Ramos (cell line): ENCODE measurements around the gene GTF2F1.
"Not testable (repeated sequence)": the region's sequence is repeated elsewhere in the genome, so short reads cannot be mapped to it uniquely, and the experiment has no call there.

Experiments
- in situ Hi-C: fragments of 300-500 bp; cut with MboI; formaldehyde crosslinking; loops from one replicate; pipeline ENCODE4 v1.14.3; 2022; ENCODE audit warnings: low sequenced_read_pairs; ENCODE audit not compliant: unreplicated experiment

GTF2F1 gene

DNA sequence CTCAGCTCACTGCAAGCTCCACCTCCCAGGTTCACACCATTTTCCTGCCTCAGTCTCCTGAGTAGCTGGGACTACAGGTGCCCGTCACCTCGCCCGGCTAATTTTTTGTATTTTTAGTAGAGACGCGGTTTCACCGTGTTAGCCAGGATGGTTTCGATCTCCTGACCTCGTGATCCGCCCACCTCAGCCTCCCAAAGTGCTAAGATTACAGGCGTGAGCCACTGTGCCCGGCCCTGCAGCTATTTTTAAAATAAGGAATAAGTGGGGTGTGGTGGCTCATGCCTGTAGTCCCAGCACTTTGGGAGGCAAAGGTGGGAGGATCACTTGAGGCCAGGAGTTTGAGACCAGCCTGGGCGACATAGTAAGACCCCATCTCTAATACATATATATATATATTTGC is 32.5 kb downstream of the GTF2F1 start:
- in situ Hi-C loops, result not testable (repeated sequence)

DNA sequence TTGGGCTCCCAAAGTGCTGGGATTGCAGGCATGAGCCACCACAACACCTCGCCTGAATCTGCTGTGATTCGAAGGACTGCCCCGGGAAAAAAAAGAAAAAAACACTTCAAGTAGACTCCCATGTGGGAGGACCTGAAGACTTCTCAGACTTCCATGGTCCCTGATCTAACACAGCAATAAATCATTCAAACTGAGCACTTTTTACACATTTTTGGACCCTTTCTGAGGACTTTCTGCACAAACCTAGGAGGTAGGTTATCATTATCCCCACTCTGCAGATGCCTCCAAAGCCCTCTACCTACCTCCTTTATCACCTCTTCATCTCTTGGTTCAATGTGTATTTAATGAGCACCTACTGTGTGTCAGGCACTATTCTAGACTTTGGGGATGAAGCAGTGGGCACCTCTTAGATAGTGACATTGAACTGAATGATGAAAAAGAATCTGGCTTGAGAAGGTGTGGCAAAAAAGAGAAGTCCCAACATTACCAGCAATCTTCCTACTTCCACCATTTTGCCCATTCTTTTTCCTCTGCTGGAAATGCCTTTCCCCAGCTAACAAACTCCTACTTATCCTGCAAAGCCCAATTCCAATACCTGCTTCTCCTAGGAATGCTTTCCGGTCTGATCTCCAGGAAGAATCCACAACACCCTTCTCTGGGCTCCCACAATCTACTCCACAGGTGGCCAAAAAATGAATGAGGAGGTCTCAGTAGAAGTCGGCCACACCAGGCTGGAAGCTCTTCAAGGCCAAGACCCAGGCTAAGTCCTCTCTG is 33.2 kb downstream of the GTF2F1 start:
- in situ Hi-C loops, result no loop called here

DNA sequence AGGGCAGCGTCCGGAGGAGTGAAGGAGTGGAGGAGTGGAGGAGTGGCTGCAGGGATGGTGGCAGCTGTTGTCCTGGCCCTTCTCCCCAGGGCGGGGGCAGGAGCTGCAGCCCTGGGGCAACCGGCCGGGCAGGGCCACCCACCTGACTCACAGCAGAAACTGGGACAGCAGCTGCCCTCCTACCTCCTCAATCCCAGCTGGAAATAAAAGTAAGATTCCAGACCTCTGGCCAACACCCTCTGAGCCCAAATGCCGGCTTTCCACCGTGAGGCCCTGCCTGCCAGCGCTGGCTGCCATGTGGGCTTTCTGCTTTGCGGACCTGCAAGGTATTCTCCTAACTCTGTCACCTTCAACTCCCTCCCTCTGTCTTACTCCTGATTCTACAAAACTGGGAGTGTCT is 35.0 kb downstream of the GTF2F1 start:
- in situ Hi-C loops, result no loop called here

DNA sequence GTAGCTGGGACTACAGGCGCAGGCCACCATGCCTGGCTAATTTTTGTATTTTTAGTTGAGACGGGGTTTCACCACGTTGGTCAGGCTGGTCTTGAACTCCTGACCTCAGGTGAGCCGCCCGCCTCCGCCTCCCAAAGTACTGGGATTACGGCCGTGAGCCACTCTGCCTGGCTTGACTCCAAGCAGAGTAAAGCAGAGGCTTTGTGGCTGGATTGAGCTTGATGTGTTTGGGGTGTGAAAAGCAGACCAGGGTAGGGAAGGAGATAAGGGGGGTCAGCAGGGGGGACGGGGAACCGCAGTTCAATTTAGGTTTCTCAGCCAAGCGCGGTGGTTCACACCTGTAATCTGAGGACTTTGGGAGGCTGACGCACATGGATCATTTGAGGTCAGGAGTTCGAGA is 35.8 kb downstream of the GTF2F1 start:
- in situ Hi-C loops, result no loop called here

DNA sequence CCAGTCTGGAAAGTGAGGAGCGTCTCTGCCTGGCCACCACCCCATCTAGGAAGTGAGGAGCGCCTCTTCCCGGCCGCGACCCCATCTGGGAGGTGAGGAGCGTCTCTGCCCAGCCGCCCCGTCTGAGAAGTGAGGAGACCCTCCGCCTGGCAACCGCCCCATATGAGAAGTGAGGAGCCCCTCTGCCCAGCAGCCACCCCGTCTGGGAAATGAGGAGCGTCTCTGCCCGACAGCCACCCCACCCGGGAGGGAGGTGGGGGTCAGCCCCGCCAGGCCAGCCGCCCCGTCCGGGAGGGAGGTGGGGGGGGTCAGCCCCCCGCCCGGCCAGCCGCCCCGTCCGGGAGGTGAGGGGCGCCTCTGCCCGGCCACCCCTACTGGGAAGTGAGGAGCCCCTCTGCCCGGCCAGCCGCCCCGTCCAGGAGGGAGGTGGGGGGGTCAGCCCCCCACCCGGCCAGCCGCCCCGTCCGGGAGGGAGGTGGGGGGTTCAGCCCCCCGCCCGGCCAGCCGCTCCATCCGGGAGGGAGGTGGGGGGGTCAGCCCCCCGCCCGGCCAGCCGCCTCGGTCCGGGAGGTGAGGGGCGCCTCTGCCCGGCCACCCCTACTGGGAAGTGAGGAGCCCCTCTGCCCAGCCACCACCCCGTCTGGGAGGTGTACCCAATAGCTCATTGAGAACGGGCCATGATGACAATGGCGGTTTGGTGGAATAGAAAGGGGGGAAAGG is 37.5 kb downstream of the GTF2F1 start:
- in situ Hi-C loops, result not testable (repeated sequence)

DNA sequence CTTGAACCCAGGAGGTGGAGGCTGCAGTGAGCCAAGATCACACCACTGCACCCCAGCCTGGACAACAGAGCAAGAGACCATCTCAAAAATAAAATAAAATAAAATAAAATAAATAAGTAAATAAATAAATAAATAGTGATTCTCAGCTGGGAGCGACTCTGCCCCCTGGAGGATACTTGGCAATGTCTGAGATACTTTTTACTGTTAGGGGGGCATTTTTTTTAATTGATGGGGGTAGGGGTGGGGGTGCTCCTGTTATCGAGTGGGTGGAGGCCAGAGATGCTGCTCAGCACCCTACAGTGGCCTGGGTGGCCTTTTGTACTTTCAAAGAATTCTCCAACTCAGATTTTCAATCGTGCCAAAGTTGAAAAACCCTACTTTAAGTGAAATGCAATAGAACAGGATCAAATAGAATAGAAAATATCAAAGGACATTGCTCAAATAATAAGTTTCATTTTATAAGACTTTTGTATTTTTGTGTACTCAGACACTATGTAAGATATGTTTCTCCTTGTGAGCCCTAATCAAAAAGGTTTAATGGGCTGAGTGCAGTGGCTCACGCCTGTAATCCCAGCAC is 38.8 kb downstream of the GTF2F1 start:
- in situ Hi-C loops, result no loop called here

DNA sequence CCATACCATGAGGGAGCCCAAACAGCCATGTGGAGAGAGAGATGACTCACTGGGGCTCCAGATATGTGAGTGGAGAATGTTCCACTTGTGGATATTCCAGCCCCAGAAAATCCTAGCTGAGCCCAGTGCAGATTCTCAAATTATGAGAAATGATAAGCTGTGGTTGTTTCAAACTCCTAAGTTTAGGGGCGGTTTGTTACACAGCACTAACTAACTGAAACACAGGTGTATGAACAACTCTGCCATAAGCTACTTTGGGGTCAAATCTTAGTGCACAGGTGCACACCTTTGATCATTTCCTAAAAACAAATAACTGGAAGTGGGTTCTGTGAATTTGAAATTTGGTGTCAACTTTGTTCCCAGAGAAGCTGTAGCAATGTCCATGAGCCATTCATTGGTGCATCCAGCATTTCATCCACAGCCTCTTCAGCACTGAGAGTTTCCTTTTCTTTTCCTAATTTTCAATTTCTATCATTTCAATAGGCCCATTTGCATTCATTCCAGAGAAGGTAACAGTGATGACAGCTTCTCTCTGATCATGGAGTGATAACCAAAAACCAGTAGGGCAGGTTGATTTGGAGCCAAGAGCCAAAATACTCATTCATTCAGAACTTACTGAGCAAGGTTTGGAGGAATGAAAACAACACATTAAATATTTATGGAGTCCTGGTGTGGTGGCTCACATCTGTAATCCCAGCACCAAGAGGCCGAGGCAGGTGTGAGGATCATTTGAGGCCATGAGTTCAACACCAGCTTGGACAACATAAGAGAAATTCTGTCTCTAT is 40.4 kb downstream of the GTF2F1 start:
- in situ Hi-C loops, result no loop called here

DNA sequence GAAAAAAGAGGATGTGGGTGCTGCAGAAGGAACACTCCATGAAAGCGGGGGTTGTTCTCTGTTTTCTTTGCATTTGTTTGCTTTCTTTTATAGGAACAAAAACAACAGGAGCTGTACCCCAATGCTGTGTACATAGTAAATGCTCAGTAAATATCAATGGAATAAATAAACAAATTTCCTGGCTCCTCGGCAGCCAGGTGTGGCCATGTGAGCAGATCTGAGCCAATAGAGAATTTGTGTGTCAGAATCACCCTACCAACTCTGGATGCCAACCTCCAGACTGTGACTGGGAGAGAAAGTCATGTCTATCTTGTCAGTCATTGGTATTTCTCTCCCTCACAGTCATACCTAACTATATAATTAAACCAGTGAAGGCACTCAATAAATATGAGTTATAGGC is 42.3 kb downstream of the GTF2F1 start:
- in situ Hi-C loops, result no loop called here

DNA sequence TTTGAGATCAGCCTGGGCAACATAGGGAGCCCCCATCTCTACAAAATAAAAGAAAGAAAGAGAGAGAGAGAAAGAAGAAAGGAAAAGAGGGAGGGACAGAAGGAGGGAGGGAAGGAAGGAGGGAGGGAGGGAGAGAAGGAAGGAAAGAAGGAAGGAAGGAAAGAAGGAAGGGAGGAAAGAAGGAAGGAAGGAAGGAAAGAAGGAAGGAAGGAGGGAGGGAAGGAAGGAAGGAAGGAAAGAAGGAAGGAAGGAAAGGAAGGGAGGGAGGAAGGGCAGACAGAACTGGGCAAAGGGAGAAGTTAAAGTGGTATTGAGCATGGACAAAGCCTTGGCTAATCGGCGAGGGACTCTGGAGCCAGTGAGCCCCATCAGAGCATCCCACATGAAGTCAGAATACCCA is 43.7 kb downstream of the GTF2F1 start:
- in situ Hi-C loops, result not testable (repeated sequence)

DNA sequence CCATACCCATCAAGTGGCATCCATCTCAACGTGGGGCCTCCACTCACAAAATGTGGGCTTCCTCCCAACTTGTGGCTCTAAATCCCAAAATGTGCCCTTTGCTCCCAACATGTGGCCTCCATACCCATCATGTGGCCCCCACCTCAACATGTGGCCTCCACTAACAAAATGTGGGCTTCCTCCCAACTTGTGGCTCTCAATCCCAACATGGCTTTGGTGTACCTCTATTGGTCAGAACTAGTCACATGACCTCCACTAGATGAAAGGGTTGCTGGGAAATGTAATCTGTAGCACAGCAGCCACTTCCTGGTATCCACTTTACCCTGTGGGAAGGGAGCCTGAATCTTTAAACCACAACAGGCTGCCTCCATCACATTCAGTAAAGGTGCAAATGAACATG is 49.5 kb downstream of the GTF2F1 start:
- in situ Hi-C loops, result no loop called here

DNA sequence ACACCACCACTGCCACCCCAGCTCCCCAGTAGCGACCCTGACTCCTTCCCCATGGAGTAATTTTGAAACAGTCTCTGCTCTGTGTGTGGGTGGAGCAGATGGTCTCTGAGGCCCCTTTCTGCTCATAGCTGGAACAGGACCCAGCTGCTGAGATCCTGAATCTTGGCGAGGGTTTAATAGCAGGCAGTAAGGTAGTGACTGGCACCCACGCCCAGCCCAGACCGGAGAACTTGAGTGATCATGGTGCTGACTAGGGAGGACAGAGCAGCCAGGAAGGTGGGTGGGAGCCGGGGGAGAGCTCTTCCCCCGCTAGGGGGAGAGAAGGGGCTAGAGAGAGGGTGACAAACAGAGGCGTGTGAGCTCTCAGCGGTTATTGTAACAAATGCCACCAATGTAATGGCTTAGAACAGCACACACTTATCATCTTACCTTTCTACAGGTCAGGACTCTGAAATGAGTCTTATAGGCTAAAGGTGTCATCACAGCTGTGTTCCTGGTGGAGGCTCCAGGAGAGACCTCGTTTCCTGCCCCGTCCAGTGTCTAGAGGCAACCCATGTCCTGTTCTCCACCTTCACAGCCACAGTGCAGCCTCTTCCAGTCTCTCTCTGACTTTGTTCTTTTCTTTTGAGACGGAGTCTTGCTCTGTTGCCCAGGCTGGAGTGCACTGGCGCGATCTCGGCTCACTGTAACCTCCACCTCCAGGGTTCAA is 52.3 kb downstream of the GTF2F1 start:
- in situ Hi-C loops, result no loop called here

DNA sequence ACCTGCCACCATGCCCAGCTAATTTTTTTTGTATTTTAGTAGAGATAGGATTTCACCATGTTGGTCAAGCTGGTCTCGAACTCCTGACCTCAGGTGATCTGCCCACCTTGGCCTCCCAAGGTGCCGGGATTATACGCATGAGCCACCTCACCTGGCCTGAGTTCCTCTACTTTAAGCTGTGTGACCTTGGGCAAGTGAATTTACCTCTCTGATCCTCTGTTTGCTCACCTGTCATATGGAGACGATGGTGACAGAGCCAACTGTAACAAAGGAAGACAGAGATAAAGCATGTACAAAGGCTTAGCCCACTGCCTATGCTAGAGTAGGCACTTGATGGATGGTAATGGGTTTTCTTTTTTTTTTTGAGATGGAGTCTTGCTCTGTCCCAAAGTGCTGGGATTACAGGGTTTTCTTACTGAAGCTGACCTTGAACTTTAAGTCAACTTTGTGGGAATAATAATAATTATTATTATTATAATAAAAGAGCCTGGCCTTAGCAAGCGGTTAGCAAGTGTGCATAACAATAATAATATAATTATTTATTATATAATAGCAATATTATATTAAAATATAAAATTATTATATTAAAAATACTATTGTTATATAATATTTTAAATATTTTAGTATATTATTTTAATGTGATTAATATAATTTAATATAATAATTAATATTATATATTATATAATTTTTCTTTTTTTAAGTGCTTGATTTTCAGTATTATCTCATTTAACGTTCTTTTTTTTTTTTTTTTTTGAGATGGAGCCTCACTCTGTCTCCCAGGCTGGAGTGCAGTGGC is 58.3 kb downstream of the GTF2F1 start:
- in situ Hi-C loops, result no loop called here

DNA sequence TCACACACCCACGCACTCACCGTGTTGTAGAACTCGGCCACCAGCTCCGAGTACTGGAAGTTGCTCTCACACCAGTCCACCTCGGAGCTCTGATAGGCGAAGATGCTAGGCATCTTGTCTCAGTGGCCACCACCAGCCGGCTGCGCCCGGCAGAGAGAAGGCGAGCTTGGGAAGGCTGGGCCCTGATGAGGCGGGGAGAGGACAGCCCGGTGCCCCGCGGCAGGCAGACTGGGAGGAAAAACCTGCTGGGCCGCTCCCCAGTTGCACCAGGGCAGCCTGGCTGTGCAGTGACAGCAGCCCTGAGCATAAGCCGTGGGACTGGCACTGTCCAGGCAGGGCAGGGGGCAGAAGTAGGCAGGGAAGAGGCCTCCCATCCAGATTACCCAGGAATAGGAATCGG is 59.5 kb downstream of the GTF2F1 start, which contains the start of gene ACER1:
TSS of gene ACER1 (minus strand) at position 174 of the 400 bp plus-strand sequence. CDS start at position 113, 61 bp downstream.
- in situ Hi-C loops, result no loop called here
